Neuronal stem cell (in vitro differentiated cells): ENCODE results near the gene WNT11.

Source experiments
- DNase-seq: peaks from one replicate; pipeline ENCODE4 v3.0.0-alpha.2; 2013; ENCODE audit warnings: low spot score
- H2AFZ ChIP-seq: one replicate; pipeline ENCODE4 v1.6.1; 2013; ENCODE audit warnings: mild to moderate bottlenecking, low read length, inconsistent platforms
- H2AK5ac ChIP-seq: 2 replicates; pipeline ENCODE4 v1.6.1; 2013; ENCODE audit warnings: low read depth, mild to moderate bottlenecking, inconsistent platforms, low read length, moderate library complexity, mixed read lengths
- H2BK120ac ChIP-seq: 2 replicates; pipeline ENCODE4 v1.6.1; 2013; ENCODE audit warnings: low read depth, mild to moderate bottlenecking, inconsistent platforms, low read length, moderate library complexity, mixed read lengths
- H2BK12ac ChIP-seq: one replicate; pipeline ENCODE4 v1.6.1; 2013; ENCODE audit warnings: low read length, inconsistent platforms
- H2BK15ac ChIP-seq: 2 replicates; pipeline ENCODE4 v1.6.1; 2013; ENCODE audit warnings: mild to moderate bottlenecking, low read length, inconsistent platforms, mixed read lengths
- H2BK5ac ChIP-seq: one replicate; pipeline ENCODE4 v1.6.1; 2013; ENCODE audit warnings: inconsistent platforms, mild to moderate bottlenecking, low read length, moderate library complexity
- H3K14ac ChIP-seq: one replicate; pipeline ENCODE4 v1.6.1; 2013; ENCODE audit warnings: low read length, inconsistent platforms
- H3K18ac ChIP-seq: 2 replicates; pipeline ENCODE4 v1.6.1; 2013; ENCODE audit warnings: low read length, inconsistent platforms
- H3K23ac ChIP-seq: 2 replicates; pipeline ENCODE4 v1.6.1; 2013; ENCODE audit warnings: low read depth, mild to moderate bottlenecking, mixed read lengths, low read length, inconsistent platforms; ENCODE audit not compliant: poor library complexity
- H3K27ac ChIP-seq: replicated peaks from 3 replicates; pipeline ENCODE4 v1.5.1; 2013; ENCODE audit warnings: low read length, inconsistent platforms
- H3K27me3 ChIP-seq, 3 experiments: 2 replicates each; pipeline ENCODE4 v1.6.1; 2013; ENCODE audit warnings: low read length in 3 of 3, mild to moderate bottlenecking in 2 of 3, inconsistent platforms in 1 of 3, low read depth in 1 of 3, mixed read lengths in 1 of 3, moderate library complexity in 1 of 3; ENCODE audit not compliant: control insufficient read depth in 3 of 3, insufficient read depth in 3 of 3
- H3K36me3 ChIP-seq, 2 donors: replicated peaks in 1 of 2; 2 replicates each; pipeline ENCODE4 v1.6.1; 2013; ENCODE audit warnings: low read length in 2 of 2; ENCODE audit not compliant: control insufficient read depth in 2 of 2, insufficient read depth in 2 of 2
- H3K4ac ChIP-seq: 2 replicates; pipeline ENCODE4 v1.6.1; 2013; ENCODE audit warnings: inconsistent platforms, mild to moderate bottlenecking, low read length, moderate library complexity
- H3K4me1 ChIP-seq, 2 donors: 1 replicate in 1 of 2; 2 replicates in 1 of 2; pipeline ENCODE4 v1.6.1; 2013; ENCODE audit warnings: low read length in 2 of 2, low read depth in 1 of 2; ENCODE audit not compliant: control insufficient read depth in 2 of 2, insufficient read depth in 1 of 2
- H3K4me2 ChIP-seq: one replicate; pipeline ENCODE4 v1.6.1; 2013; ENCODE audit warnings: mild to moderate bottlenecking, low read length, inconsistent platforms; ENCODE audit not compliant: insufficient read depth, poor library complexity, severe bottlenecking
- H3K4me3 ChIP-seq, 2 donors: 2 replicates each; pipeline ENCODE4 v1.5.1; 2013; ENCODE audit warnings: low read length in 2 of 2, mild to moderate bottlenecking in 2 of 2, inconsistent platforms in 1 of 2, moderate library complexity in 1 of 2
- H3K79me1 ChIP-seq: one replicate; pipeline ENCODE4 v1.6.1; 2013; ENCODE audit warnings: low read depth, mild to moderate bottlenecking, inconsistent platforms, low read length, moderate library complexity
- H3K9ac ChIP-seq: one replicate; pipeline ENCODE4 v1.6.1; 2013; ENCODE audit warnings: mild to moderate bottlenecking, low read depth, low read length, inconsistent platforms; ENCODE audit not compliant: poor library complexity
- H3K9me3 ChIP-seq, 2 donors: replicated peaks in 1 of 2; 2 replicates each; pipeline versions ENCODE3 to v1.6.1; 2013; ENCODE audit warnings: low read length in 2 of 2, mild to moderate bottlenecking in 2 of 2, inconsistent platforms in 1 of 2, low read depth in 1 of 2, mixed read lengths in 1 of 2, moderate library complexity in 1 of 2; ENCODE audit not compliant: control insufficient read depth in 2 of 2, insufficient read depth in 1 of 2
- H4K8ac ChIP-seq: one replicate; pipeline ENCODE4 v1.6.1; 2013; ENCODE audit warnings: low read depth, mild to moderate bottlenecking, inconsistent platforms, low read length, moderate library complexity
- H4K91ac ChIP-seq: one replicate; pipeline ENCODE4 v1.6.1; 2013; ENCODE audit warnings: low read length, low read depth, mild to moderate bottlenecking, inconsistent platforms; ENCODE audit not compliant: poor library complexity
- WGBS, 2 donors: extraction: QIAGEN DNeasy Blood & Tissue Kit; methylation state at CpG; one replicate each; pipeline ENCODE4 v1.1.7; 2013; ENCODE audit warnings: missing lambda C conversion rate in 2 of 2, mixed read lengths in 1 of 2; ENCODE audit not compliant: insufficient read length in 2 of 2, insufficient replicate concordance in 1 of 2; ENCODE audit errors: extremely low coverage in 2 of 2; 5-methylcytosine and 5-hydroxymethylcytosine counted together

The WNT11 gene

DNA sequence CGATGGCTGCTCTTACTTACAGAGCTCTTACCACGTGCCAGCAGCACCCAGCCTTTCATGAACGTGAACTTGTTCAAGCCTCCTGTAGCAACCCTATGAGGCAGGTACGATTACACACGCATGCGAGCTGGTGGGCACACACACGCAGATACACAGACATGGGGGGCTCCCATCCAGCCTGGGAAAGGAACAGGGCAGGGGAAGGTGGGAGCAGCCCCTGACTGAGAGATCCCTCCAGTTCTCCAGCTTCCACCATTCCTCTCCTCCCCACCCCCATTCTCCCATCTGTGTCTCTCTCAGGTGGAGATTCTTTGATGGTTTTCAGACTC is 37.6 kb upstream of the WNT11 start:
- WGBS, 2 donors: no CpG with 5 or more reads among the region's 7 CpGs
- no peaks in the 10 kb centered on the region for H3K79me1 ChIP-seq
- no peak for DNase-seq

GRCh38 chr11:76243193-76243956 is 37.1 kb upstream of the WNT11 start:
- Histone ChIP-seq H2BK12ac (peak overlapping the region; percentile 87), H3K4me3 (no peak overlapping the region), H2BK5ac (peak overlapping the region; percentile 19), H2BK120ac (no peak overlapping the region), H2AK5ac (peak overlapping the region; percentile 90), H3K18ac (peak overlapping the region; percentile 93), H3K27ac (no peak overlapping the region), H3K4me1 (peaks cover 3 to 8% of the 10 kb centered on the region in 2 donors), H3K4me2 (peak overlapping the region; percentile 32), H2BK15ac (peak overlapping the region; percentile 66), H4K91ac (no peak overlapping the region), H3K9ac (peak overlapping the region; percentile 14), H3K27me3 (peaks cover 0 to 39% (median 3%) of the 10 kb centered on the region in 3 experiments), H3K4ac (no peak overlapping the region), H3K14ac (peak overlapping the region; percentile 49), H3K79me1 (no peaks in the 10 kb centered on the region), H4K8ac (peak overlapping the region; percentile 44), H3K9me3 (no peaks in the 10 kb centered on the region), H3K23ac (peak overlapping the region; percentile 35), H3K36me3 (no peaks in the 10 kb centered on the region), H2AFZ (peak overlapping the region; percentile 43)
- no CpG with 5 or more reads among the region's 23 CpGs for WGBS, 2 donors
- no peak for DNase-seq

More for the DNA sequence above, 37.6 kb upstream of the WNT11 start:
- no peaks in the 10 kb centered on the region for H3K36me3 ChIP-seq
- no peaks in the 10 kb centered on the region for H3K9me3 ChIP-seq
- H4K91ac ChIP-seq: no peak overlapping the region
- H3K4me1 ChIP-seq: peaks cover 3 to 8% of the 10 kb centered on the region in 2 donors
- H2BK12ac ChIP-seq: peak overlapping the region; percentile 82
- H2BK5ac ChIP-seq: no peak overlapping the region
- peaks cover 0 to 39% (median 3%) of the 10 kb centered on the region in 3 experiments for H3K27me3 ChIP-seq
- no peak overlapping the region for H3K4me3 ChIP-seq
- peak overlapping the region; percentile 50 for H2BK15ac ChIP-seq
- peak overlapping the region; percentile 43 for H2AFZ ChIP-seq
- H3K4ac ChIP-seq: no peak overlapping the region
- H3K27ac ChIP-seq: no peak overlapping the region
- peak overlapping the region; percentile 14 for H3K9ac ChIP-seq
- peak overlapping the region; percentile 44 for H4K8ac ChIP-seq
- no peak overlapping the region for H3K23ac ChIP-seq
- no peak overlapping the region for H2BK120ac ChIP-seq
- peak overlapping the region; percentile 73 for H3K18ac ChIP-seq
- no peak overlapping the region for H3K4me2 ChIP-seq
- peak overlapping the region; percentile 48 for H2AK5ac ChIP-seq
- peak overlapping the region; percentile 49 for H3K14ac ChIP-seq

DNA sequence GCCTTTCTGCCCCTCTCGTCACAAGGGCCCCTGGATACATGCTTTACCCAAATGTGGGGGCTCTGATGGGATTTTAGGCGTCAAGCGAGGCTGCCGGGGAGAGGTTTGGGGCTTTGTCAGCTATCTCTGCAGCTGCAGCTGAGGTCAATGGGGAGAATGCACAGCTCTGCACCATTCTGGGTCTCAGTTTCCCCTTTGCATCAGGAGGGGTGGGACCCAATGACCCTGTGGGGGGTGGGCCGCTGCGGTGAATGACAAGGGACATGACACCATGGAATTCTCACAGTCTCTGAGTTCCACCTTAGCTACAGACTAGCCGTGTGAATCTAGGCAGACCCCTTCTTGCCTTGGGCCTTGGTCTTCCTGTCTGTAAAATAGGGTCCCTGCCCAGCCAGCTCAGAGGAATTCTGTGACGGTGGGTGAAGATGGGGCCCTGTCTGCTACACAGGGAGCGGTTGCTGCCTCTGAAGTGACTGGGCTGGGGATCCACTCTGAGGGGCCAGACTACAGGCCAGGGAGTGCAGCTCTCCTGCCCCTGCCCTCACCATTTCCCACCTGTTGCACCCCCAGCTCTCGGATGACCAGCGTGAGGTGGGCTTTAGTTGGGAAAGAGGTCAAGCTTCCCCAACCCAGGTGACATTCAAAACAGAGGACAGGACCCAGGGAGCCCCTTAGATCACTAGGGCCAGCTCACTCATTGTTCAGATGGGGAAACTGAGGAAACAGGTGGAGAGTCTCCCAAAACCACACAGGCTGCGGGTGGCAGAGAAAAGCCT is 35.9 kb upstream of the WNT11 start:
- no peaks in the 10 kb centered on the region for H3K36me3 ChIP-seq
- no peak overlapping the region for H3K4me2 ChIP-seq
- H3K4ac ChIP-seq: no peak overlapping the region
- H3K27me3 ChIP-seq: peaks cover 0 to 42% (median 3%) of the 10 kb centered on the region in 3 experiments
- H2BK15ac ChIP-seq: peak overlapping the region; percentile 66
- peak overlapping the region; percentile 19 for H2BK5ac ChIP-seq
- H2AK5ac ChIP-seq: peak overlapping the region; percentile 90
- H3K4me1 ChIP-seq: peaks cover 3 to 8% of the 10 kb centered on the region in 2 donors
- no peak overlapping the region for H2BK120ac ChIP-seq
- no peak overlapping the region for H4K8ac ChIP-seq
- no CpG with 5 or more reads among the region's 12 CpGs for WGBS, 2 donors
- no peak overlapping the region for H2AFZ ChIP-seq
- H3K9ac ChIP-seq: peak overlapping the region; percentile 10
- no peaks in the 10 kb centered on the region for H3K79me1 ChIP-seq
- peak overlapping the region; percentile 75 for H2BK12ac ChIP-seq
- no peak overlapping the region for H3K4me3 ChIP-seq
- no peak overlapping the region for H3K23ac ChIP-seq
- peak overlapping the region; percentile 62 for H3K18ac ChIP-seq
- H4K91ac ChIP-seq: no peak overlapping the region
- H3K27ac ChIP-seq: no peak overlapping the region
- H3K9me3 ChIP-seq: no peaks in the 10 kb centered on the region
- no peak overlapping the region for H3K14ac ChIP-seq
- DNase-seq: no peak
